Measurements from ENCODE around the gene TPGS1.

- TF ChIP-seq CTCF (IDR thresholded peaks at IDR 0.05): no peak
- TF ChIP-seq POLR2A (IDR thresholded peaks at IDR 0.05): no peak
- peak; percentile 56 to 72 (median 71) for TF ChIP-seq POLR2AphosphoS5 (IDR thresholded peaks at IDR 0.05)
- TF ChIP-seq EP300 (IDR thresholded peaks at IDR 0.05): peak; percentile 68
These were observed 59.1 kb downstream of the TPGS1 start for GRCh38 chr19:566403-566802.
